Measurements from ENCODE around the gene RORC.
"Not testable (repeated sequence)": the region's sequence is repeated elsewhere in the genome, so short reads cannot be mapped to it uniquely, and the experiment has no call there.

RORC gene

DNA sequence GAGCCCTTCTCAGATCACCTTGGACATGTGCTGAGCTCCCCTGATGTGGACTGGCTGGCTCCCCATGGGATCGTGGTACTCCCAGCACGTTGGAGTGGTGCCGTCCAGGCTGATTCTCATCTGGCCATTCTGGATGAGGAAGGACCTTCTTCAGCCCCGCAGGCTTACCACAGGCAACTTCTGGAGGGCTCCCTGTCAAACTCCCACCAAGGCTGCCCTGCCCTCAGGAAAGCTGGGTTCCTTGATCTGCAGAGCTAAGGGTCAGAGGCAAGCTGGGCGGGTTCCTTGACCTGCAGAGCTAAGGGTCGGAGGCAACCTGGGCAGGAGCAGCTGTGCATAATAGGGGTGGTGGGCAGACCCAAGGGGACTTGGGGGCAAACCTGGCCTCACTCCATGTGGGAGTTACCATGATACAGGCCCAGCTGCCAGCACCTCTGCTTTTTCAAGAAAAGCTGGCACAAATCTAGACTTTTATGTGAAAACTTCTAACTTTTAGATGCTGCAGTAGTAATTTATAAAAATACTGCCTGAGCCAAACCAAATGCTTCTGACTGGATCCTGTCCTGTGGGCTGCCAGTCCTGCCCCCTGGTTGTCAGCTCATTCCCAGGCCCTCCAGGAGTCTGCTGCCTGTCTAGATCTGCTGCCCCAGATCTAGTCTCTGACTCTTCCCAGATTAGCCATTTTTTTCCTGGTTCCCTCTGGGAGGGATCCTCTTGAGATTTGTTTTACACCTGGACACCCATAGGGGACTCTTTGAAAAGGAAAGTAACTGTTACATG is 27.5 kb upstream of the RORC start:
- H3K4me1 ChIP-seq (ENCODE audit: control insufficient read depth, insufficient read depth, low read length): no peaks in the 10 kb centered on the region

DNA sequence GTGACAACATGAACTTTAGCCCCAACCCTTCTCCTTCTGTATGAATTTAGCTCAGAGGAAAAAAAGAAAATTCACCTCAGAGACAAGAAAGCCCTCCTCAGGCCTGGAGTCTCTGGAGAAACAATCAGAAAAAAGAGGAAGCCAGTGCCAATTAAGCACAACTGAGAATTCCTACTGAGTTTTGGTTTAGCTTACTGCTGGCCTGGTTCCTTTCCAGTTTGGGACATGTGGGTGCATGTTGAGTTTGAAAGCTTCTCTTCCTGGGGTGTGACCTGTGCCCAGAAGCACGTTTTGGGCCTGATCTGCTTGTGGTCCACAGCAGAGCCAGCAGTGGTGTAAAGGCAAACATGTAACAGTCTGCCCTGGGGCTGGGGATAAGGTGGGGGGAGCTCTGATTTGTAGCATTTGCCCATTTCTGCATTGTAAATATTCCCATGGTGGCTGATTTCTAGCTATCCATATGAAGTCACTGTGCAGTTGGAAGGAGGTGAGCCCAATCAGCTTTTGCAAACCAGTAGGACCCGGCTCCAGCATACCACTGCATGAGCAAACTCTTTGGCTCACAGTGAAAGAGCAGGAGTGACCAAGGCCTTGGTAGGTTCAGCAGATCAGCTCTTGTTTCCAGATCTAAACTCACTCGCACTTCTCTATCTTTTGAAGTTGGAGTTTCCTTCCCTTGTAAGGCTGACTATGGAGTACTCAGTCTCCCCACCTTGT is 26.6 kb upstream of the RORC start:
- no peaks in the 10 kb centered on the region for H3K27me3 ChIP-seq (ENCODE audit: control insufficient read depth, insufficient read depth, low read length)
- no peak overlapping the region for H3K4me3 ChIP-seq (ENCODE audit: low read length)
- H3K36me3 ChIP-seq (ENCODE audit: control insufficient read depth, insufficient read depth, low read length): no peaks in the 10 kb centered on the region
- H3K9me3 ChIP-seq (ENCODE audit: control insufficient read depth, low read length): no peaks in the 10 kb centered on the region
- no peaks in the 10 kb centered on the region for H3K4me1 ChIP-seq (ENCODE audit: control insufficient read depth, insufficient read depth, low read length)
- no peak overlapping the region for H3K9ac ChIP-seq (ENCODE audit: low read length)

More for the DNA sequence above, 27.5 kb upstream of the RORC start:
- Histone ChIP-seq H3K27me3 (ENCODE audit: control insufficient read depth, insufficient read depth, low read length) (no peaks in the 10 kb centered on the region), H3K9me3 (ENCODE audit: control insufficient read depth, low read length) (no peaks in the 10 kb centered on the region), H3K9ac (ENCODE audit: low read length) (no peak overlapping the region), H3K4me3 (ENCODE audit: low read length) (no peak overlapping the region), H3K36me3 (ENCODE audit: control insufficient read depth, insufficient read depth, low read length) (no peaks in the 10 kb centered on the region)

DNA sequence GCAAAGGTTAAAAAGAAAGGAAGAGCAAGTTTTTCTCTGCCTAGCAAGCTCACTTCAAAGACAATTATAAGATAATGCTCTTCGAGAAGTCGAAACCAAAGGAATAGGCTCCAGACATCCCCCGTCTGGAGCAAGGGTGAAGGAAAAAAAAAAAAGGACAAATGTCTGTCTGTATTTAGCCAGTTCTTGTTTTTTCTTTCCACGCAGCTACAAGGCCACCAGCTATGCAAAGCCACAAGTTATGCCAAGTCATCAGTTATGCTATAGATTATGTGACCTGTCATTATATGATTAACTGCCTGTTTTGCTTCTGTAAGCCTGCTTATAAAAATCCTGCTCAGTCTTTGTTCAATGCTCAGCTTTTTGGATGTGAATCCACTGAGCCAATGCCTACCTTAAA is 24.3 kb upstream of the RORC start:
- H3K9ac ChIP-seq (ENCODE audit: low read length): no peak overlapping the region
- no peaks in the 10 kb centered on the region for H3K9me3 ChIP-seq (ENCODE audit: control insufficient read depth, low read length)
- H3K36me3 ChIP-seq (ENCODE audit: control insufficient read depth, insufficient read depth, low read length): no peaks in the 10 kb centered on the region
- H3K4me1 ChIP-seq (ENCODE audit: control insufficient read depth, insufficient read depth, low read length): no peaks in the 10 kb centered on the region
- H3K27me3 ChIP-seq (ENCODE audit: control insufficient read depth, insufficient read depth, low read length): no peaks in the 10 kb centered on the region
- no peak overlapping the region for H3K4me3 ChIP-seq (ENCODE audit: low read length)

DNA sequence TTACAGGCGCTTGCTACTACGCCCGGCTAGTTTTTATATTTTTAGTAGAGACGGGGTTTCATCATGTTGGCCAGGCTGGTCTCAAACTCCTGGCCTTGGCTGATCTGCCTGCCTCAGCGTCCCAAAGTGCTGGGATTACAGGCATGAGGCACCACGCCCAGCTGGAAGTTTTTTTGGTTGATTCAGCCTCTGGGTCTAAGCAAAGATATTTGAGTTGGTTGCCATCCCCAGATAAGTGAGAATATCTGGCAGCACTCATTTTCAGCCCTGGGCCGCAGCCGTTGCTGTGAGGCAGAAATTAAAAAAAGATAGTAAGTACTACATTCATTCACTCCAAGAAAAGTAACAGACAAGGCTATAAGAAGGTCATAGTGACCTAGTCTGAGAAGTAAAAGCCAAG is 23.9 kb upstream of the RORC start:
- H3K27me3 ChIP-seq (ENCODE audit: control insufficient read depth, insufficient read depth, low read length); H3K4me3 ChIP-seq (ENCODE audit: low read length); H3K9ac ChIP-seq (ENCODE audit: low read length); H3K4me1 ChIP-seq (ENCODE audit: control insufficient read depth, insufficient read depth, low read length); H3K36me3 ChIP-seq (ENCODE audit: control insufficient read depth, insufficient read depth, low read length); H3K9me3 ChIP-seq (ENCODE audit: control insufficient read depth, low read length): not testable (repeated sequence)

DNA sequence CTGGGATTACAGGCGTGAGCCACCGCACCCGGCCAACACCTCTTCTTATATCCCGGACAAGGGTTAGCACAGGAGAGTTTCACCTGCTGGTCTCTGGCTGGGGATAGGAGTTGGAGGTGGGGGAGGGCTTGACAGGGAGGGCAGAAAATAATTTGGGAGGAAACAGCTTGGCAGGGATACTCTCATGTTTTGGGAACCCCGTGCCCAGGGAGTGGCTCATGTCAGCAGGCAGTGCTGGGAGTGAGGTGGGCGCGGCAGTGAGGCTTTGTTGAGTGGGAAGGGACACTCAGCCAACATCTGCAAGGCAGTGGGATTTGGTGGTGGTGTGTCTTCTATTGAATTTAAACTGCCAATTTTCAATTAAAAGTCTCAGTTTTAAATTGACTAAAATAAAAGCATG is 23.1 kb upstream of the RORC start:
- Histone ChIP-seq H3K4me3 (ENCODE audit: low read length) (no peak overlapping the region), H3K27me3 (ENCODE audit: control insufficient read depth, insufficient read depth, low read length) (no peaks in the 10 kb centered on the region), H3K36me3 (ENCODE audit: control insufficient read depth, insufficient read depth, low read length) (no peaks in the 10 kb centered on the region), H3K9ac (ENCODE audit: low read length) (no peak overlapping the region), H3K9me3 (ENCODE audit: control insufficient read depth, low read length) (no peaks in the 10 kb centered on the region), H3K4me1 (ENCODE audit: control insufficient read depth, insufficient read depth, low read length) (no peaks in the 10 kb centered on the region)

DNA sequence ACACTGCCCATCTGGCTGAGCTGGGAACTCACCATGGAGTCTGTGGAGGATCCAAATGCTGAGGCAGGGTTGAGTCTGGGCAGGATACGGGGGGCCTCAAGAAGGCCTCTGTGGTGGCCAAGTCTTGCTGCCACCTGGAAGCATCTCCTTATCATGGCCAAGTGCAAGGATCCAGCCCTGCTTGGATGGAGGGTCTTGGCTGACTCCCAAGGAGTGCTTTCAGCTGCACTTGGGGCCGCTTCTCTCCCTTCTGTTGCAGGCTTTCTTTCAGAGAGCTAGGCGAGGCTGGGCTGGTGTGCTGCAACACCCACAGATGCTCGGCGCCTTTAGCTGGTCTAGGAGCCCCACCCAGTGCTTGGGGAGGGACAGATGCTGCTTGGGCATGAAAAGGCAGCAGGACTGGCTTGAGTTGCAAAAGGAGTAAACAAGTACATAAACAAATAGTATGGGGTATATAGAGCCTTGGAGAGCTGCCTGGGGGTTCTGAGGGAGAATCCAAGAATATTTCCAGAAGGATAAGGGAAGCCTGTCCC is 21.9 kb upstream of the RORC start, which contains the start of gene THEM5:
TSS of gene THEM5 (minus strand) at position 302 of the 533 bp plus-strand sequence. CDS start at position 155, 147 bp downstream.
- Histone ChIP-seq H3K27me3 (ENCODE audit: control insufficient read depth, insufficient read depth, low read length) (no peaks in the 10 kb centered on the region), H3K4me1 (ENCODE audit: control insufficient read depth, insufficient read depth, low read length) (no peaks in the 10 kb centered on the region), H3K9ac (ENCODE audit: low read length) (no peak within 1 kb of the TSS), H3K4me3 (ENCODE audit: low read length) (no peak within 1 kb of the TSS), H3K36me3 (ENCODE audit: control insufficient read depth, insufficient read depth, low read length) (no peaks in the 10 kb centered on the region), H3K9me3 (ENCODE audit: control insufficient read depth, low read length) (no peaks in the 10 kb centered on the region)

DNA sequence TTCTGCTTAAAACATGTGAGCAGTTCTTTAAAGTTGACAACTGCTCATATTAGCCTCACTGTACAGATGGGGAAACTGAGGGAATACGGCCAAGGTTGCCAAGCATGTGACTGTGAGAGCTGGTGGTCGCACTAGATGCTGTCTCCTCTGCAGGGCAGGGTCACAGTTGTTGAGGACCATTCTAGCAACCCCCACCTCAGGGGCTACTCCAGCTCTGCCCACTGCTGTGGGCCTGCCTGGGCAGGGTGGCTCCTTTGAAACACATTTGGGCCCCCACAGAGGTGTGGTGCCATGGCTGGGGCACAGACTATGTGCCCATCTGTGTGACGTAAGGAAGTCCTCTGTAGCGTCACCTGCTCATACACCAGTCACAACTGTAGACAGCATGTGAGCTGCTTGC is 21.1 kb upstream of the RORC start:
- Histone ChIP-seq H3K36me3 (ENCODE audit: control insufficient read depth, insufficient read depth, low read length) (no peaks in the 10 kb centered on the region), H3K9ac (ENCODE audit: low read length) (no peak overlapping the region), H3K27me3 (ENCODE audit: control insufficient read depth, insufficient read depth, low read length) (no peaks in the 10 kb centered on the region), H3K4me1 (ENCODE audit: control insufficient read depth, insufficient read depth, low read length) (no peaks in the 10 kb centered on the region), H3K4me3 (ENCODE audit: low read length) (no peak overlapping the region), H3K9me3 (ENCODE audit: control insufficient read depth, low read length) (no peaks in the 10 kb centered on the region)

DNA sequence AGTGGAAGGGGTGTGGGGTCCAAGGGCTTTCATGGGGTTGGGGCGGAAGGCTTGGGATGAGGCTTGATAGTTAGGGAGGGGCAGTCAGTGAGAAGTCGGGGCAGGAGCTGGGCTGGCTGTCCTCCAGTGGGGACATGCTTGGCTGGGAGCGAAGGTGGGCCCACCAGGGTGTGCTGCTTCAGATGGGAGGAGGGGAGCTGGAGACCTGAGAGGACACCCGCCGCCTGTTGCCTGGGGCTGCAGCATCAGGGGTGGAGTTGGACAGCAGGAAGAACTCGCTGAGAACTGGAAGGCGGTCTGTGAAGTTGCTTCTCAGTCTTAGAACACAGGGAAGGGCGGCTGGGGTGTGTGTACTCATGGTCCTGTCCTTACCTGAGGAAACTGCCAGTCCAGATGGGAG is 20.3 kb upstream of the RORC start:
- Histone ChIP-seq H3K36me3 (ENCODE audit: control insufficient read depth, insufficient read depth, low read length) (no peaks in the 10 kb centered on the region), H3K4me1 (ENCODE audit: control insufficient read depth, insufficient read depth, low read length) (no peaks in the 10 kb centered on the region), H3K9ac (ENCODE audit: low read length) (no peak overlapping the region), H3K9me3 (ENCODE audit: control insufficient read depth, low read length) (no peaks in the 10 kb centered on the region), H3K4me3 (ENCODE audit: low read length) (no peak overlapping the region), H3K27me3 (ENCODE audit: control insufficient read depth, insufficient read depth, low read length) (no peaks in the 10 kb centered on the region)

DNA sequence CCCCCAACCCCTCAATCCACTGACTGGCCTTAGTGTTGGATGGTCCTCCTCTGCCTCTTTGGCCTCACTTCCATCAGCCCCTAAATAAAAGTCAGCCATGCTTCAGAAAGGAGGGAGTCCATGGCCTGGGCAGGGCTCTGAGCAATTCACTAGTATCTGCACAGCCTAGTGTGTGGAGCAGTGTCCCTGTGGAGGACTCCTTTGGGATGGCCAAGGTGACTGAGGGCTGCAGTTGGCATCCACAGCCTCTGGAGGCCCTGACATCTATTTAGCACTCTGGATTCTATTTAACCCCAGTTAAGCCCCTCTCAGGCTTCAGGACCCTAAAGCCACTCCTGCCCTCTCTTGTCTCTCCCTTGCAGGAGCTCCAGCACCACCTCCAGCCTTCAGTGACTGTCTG is 18.3 kb upstream of the RORC start:
- H3K36me3 ChIP-seq (ENCODE audit: control insufficient read depth, insufficient read depth, low read length): no peaks in the 10 kb centered on the region
- H3K9me3 ChIP-seq (ENCODE audit: control insufficient read depth, low read length): no peaks in the 10 kb centered on the region
- H3K9ac ChIP-seq (ENCODE audit: low read length): no peak overlapping the region
- no peaks in the 10 kb centered on the region for H3K27me3 ChIP-seq (ENCODE audit: control insufficient read depth, insufficient read depth, low read length)
- H3K4me3 ChIP-seq (ENCODE audit: low read length): no peak overlapping the region
- peaks cover 5% of the 10 kb centered on the region for H3K4me1 ChIP-seq (ENCODE audit: control insufficient read depth, insufficient read depth, low read length)

DNA sequence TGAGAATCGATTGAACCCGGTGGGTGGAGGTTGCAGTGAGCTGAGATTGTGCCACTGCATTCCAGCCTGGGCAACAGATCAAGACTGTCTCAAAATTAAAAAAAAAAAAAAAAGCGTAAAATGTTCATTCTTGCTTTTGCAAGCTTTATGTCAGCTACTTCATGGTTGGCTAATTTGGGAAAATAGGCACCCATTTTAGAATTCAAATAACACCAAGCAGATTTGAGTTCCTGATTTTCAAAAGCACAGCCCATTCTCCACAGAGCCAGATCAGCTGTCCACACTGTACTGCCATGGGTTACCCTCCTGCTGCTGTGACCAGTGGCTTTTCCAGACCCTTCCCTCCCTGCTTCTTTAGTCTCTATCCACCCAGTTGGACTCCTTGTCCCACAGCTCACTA is 17.5 kb upstream of the RORC start:
- H3K9me3 ChIP-seq (ENCODE audit: control insufficient read depth, low read length): no peaks in the 10 kb centered on the region
- H3K27me3 ChIP-seq (ENCODE audit: control insufficient read depth, insufficient read depth, low read length): no peaks in the 10 kb centered on the region

DNA sequence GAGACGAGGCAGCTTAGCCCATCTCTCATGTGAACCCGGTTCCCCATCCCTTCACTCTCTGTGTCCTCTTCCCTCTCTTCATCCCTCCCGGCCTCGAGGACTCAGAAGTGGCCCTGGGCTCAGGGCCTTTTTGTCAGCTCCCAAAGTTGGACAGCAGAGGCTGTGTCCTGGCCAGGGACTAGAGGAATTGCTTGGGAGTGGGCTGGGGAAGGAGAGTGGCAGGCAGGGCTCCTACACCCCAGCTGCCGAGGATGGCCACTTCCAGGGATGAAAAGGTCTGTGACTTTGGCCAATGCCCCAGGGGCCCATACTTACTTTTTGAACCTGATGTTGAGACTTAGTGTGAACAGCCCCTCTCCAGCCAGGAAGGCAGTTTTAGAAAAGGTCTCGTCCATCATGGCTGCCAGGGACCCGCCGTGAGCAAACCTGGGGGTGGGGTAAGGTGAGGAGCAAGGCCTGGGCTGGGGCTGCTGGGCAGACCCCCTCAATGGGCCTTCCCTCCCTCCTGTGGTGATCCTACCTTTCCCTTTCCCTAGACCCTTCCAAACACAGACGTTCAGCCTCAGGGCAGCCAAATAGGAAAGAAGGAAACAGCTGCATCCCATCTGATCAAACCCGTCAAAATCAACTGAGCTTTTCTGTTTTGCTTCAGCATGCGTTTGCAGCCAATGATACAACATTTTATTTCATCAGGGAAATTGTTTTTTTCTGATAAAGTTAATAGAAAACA is 16.4 kb upstream of the RORC start:
- Histone ChIP-seq H3K27me3 (ENCODE audit: control insufficient read depth, insufficient read depth, low read length) (no peaks in the 10 kb centered on the region), H3K4me3 (ENCODE audit: low read length) (no peak overlapping the region), H3K9ac (ENCODE audit: low read length) (no peak overlapping the region), H3K9me3 (ENCODE audit: control insufficient read depth, low read length) (no peaks in the 10 kb centered on the region), H3K36me3 (ENCODE audit: control insufficient read depth, insufficient read depth, low read length) (no peaks in the 10 kb centered on the region), H3K4me1 (ENCODE audit: control insufficient read depth, insufficient read depth, low read length) (peaks cover 5% of the 10 kb centered on the region)

More for the DNA sequence above, 17.5 kb upstream of the RORC start:
- Histone ChIP-seq H3K36me3 (ENCODE audit: control insufficient read depth, insufficient read depth, low read length) (no peaks in the 10 kb centered on the region), H3K9ac (ENCODE audit: low read length) (no peak overlapping the region), H3K4me3 (ENCODE audit: low read length) (no peak overlapping the region), H3K4me1 (ENCODE audit: control insufficient read depth, insufficient read depth, low read length) (peaks cover 5% of the 10 kb centered on the region)

Data from mucosa of stomach (tissue), 1 donor.